RPMI8226 (cell line): ENCODE results near the gene PLA2G4F.
"Not testable (repeated sequence)": the region's sequence is repeated elsewhere in the genome, so short reads cannot be mapped to it uniquely, and the experiment has no call there.

Experiments used
- DNase-seq: peaks from one replicate; pipeline ENCODE4 v3.0.0-alpha.2; 2015

The PLA2G4F gene

GRCh38 chr15:42092398-42093318, 63.8 kb downstream of the PLA2G4F start:
- DNase-seq = peak; percentile 72

- not testable (repeated sequence) for DNase-seq
These were observed 64.6 kb downstream of the PLA2G4F start for GRCh38 chr15:42091753-42092397.

- no peak for DNase-seq
These were observed 65.7 kb downstream of the PLA2G4F start for GRCh38 chr15:42090781-42091180.

GRCh38 chr15:42090370-42090769, 66.1 kb downstream of the PLA2G4F start:
- no peak for DNase-seq

- DNase-seq = no peak
These were observed 66.5 kb downstream of the PLA2G4F start for GRCh38 chr15:42089942-42090341.
